Stimulated activated CD4-positive, alpha-beta T cell treated with anti-CD3 and anti-CD28 coated beads, Interleukin-15, amount 100 ng/mL, for 48 hours (primary cell): ENCODE measurements around the gene CFAP58.

Experiments
- DNase-seq, 2 donors: peaks; one replicate each; pipeline ENCODE4 v3.0.0-alpha.2; 2020; ENCODE audit warnings: low read depth in 2 of 2

Gene CFAP58

GRCh38 chr10:104322416-104322782 lies 31.2 kb upstream of the CFAP58 start:
- DNase-seq, result no peak

DNA sequence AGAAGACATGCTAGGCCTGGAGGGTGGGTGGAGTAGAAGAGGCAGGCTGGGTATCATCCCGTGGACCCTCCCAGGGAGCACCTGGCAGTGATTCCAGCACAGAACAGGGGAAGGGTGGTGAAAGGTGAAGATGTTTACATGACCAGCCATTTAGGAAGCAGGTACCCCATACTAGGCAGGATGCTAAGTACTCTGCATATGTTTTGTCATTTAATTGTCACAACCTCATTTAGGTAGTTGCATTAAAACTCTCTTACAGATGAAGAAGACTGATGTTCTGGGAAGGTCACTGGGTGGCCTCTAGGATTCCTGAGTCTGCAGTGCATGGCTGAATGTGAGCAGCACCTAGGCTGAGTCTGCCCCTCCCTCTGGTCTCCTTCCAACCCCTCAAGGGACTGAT lies 30.5 kb upstream of the CFAP58 start:
- no peak for DNase-seq

- DNase-seq, result no peak
Measured at GRCh38 chr10:104323760-104324201, 29.9 kb upstream of the CFAP58 start.

DNA sequence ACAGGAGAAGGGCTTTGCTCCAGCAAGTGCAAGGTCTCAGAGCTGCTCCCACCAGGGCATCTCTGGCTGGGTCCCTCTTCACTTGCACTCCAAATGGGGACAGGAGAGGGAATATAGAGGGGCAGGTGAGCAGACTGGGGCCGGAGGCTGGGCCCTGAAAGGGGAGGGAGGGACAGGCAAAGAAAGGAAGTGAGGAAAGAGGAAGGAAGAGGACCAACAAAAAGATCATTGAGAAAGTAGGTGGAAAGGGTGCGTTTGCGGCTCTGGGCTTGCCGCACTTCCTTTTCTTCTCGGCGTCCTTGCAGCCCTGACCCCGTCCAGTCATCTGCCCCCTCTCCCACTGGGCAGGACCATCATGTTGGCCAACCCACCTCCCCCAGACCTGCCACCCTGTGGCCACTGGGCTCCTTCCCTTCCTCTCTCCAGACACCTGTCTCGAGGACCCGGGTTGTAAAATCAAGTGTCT lies 29.4 kb upstream of the CFAP58 start:
- DNase-seq, result no peak

DNA sequence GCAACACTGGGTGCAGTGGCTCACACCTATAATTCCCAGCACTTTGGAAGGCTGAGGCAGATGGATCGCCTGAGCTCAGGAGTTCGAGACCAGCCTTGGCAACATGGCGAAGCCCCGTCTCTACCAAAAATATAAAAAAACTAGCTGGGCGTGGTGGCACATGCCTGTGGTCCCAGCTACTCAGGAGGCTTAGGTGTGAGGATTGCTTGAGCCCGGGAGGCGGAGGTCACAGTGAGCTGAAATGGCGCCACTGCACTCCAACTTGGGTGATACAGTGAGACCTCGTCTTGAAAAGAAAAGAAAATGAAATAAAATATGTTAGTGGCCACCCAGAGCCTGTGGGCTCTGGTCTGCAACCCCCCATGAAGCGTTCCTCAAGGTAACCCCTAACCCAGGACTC lies 28.7 kb upstream of the CFAP58 start:
- no peak for DNase-seq

DNA sequence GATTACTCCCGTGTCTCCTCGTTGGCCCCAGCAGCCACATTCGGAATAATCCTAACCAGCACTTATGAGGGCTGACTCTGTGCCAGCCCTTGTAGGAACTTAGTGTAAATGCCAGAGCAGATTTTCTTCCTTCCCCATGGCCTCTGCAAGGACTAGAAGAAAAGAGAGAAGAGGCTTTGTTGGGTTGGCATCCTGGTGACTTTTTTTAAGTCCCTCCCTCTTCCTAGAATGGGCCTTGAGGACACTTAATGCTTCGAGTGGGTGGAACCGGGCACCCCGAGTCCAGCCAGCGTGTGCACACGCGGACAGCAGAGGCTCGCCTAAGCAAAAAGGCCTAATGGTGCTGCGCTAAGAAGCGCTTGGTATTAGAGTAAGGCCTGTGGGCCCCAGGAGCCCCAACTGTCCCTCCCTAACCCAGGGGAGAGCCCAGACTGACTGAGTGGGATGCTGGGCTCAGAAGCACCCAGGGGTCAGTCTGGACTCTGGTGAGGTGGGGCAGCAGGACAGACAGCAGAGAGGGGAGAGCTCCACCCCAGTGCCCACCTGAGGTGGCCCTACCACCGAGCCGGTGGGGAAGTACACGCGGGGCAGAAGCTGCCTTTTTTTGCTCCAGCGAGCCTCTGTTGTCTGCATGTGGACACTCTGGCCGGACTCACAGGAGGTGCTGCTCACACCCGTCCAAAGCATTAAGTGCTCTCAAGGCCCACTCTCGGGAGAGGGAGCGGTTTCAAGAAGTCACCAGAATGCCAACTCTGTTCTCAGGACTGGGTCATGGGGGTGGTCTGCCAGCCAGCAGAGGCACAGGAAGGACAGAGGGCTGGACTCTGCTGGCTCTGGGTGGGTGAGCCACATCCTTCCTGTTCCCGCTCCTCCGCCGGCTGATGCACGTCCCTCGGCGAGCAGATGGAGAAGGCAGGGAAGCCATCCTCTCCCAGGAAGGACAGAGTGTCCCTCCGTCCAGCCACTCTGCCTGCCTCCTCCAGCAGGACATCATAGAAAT lies 27.9 kb upstream of the CFAP58 start:
- no peak for DNase-seq

DNA sequence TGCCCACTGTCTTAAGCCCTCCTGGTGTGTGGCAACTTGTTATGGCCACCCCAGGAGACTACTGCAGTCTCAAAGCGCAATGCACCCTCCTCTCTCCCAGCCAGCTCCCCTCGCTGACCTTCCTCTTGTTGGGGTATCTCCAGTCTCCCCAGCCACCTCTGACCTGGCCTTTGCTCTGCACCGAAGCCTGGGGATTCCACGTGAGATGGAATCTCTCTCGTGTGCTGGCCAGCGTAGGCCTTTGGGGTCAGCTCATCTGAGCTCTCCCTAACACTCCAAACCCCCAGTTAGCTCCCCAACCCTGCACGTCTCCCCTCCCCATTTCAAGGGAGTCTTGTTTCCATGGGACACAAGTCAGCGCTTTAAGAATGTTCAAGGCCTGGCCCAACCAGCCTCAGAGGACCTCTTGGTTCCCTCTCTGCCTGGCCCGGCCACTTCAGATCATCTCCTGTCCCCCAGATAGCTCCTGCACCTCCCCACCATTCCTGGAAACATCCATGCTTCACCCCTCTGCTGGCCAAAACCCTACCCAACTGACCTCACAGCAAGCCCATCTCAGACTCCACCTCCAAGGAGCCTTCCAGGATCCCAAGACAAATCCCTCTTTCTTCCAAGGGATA lies 26.5 kb upstream of the CFAP58 start:
- no peak for DNase-seq

DNA sequence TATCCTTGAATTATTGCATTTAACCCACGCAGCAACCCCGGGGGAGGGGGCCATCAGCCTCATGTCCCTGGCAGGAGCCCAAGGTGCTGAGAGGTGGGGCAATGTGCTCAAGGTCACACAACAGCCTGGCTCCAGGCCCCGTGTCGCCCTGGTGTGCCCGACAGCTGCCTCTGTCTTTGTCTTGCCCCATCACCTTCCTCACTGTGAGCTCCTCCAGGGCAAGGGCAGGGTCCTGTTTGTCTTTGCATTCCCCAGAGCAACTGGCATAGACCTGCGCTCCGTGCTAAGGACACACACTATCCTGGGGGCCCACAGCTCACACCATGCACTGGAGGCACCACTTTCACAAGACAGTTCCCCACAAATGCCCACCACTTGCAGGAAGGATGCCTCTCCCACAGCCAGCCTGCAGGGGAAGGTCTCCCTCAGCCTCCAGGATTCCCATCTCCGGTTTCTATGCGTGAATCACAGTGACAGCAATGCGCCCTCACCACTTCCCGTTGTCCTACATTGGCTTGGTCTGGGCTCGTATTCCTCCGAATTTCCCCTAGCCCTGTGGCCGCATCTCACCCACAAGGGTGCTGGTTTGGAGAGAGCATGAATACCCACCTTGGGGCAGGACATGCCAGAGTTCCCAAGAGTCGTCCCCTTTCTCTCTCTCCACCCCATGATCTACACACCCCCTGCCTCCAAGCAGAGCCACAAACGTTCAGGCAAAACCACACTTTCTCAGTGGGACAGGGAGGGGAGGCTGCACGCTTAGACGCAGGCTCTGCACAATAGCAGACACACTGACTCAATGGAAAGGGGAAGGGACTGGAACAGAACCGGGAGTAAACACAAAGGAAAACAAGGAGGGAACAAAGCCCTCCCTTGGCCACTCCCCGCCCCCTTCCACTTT lies 25.6 kb upstream of the CFAP58 start:
- DNase-seq, result no peak

GRCh38 chr10:104328646-104328895 lies 25.1 kb upstream of the CFAP58 start:
- DNase-seq, result no peak

- DNase-seq, result peak; percentile 73 to 80
Measured at GRCh38 chr10:104328896-104329710, 24.5 kb upstream of the CFAP58 start.

- no peak for DNase-seq
Measured at GRCh38 chr10:104329735-104330134, 23.9 kb upstream of the CFAP58 start.

DNA sequence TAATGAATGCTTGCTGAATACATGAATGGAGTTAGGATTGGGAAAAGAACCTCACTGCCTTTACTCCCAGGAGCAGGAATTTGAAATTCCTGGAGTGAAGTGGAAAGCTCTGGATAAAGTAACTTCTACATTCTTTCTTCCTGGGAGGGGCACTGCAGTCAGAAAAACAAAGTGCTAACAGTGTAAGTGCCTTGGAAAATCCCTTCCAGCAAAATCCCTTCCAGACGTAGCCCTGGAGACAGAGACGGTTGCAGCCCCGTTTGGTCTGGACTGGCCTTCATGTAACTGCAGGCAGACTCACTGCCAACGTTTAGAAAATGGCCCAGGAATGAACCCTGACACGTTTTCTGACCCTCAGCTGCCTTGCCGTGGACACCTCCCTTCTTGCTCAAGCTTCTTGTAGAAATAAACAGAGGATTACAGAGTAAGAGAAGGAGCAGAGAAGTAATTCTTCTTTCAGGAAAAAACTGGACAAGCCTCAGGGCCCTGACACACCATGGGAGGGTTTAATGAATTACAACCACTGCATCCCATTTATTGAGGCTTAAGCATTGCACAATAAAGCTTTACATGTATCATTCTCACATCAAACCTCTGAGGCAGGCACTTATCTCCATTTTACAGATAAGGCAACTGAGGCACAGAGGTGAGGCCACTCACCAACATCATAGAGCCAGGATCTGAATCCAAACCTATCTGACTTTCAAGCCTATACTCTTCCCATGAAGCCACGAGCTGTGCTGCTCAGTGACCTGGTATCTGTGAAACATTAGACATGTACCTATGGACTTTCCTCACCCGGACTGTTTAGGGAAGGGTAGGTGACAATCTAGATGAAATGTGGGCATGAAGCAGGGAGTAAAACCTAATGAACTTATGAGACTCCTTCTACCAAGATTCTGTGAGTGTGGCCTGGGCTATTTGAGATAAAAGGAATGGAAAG lies 23.2 kb upstream of the CFAP58 start:
- no peak for DNase-seq

GRCh38 chr10:104331208-104331838 lies 22.3 kb upstream of the CFAP58 start:
- no peak for DNase-seq

DNA sequence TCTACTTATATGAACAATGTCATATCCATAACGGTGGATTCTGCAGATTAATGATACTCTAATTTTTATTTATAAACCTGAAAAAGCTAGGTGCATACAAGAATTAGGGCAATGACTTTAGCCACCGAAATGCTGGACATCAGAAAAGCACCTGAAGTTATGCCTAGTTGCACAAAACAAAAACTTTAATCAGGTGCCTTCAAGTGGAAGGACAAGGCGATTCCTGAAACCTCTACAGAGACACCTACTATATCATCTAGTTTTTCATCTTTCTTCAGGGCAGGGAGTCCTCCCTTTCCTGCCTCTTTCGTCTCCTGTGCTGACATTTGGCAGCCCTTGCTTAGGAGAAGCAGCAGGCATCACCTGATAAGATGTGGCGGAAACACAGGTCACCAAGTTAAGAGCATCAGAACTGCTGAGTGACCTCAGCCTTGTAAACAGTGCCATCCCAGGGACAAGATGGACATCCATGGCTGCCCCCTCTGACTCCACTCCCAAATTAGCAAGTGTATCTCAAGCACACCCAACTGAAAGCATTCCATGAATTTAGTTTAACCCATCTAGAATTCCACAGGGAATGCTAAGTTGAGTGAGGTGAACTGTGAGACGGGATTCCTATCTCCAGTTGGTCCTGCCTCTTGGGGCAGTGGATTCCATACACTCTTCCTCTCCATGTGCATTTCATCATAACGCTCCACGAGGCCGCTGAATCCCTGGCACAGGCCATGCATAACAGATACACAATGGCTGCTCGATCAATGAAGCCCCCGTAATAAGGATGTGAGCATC lies 21.2 kb upstream of the CFAP58 start:
- no peak for DNase-seq

- no peak for DNase-seq
Measured at GRCh38 chr10:104333032-104333727, 20.5 kb upstream of the CFAP58 start.

GRCh38 chr10:104333728-104334373 lies 19.8 kb upstream of the CFAP58 start:
- DNase-seq, result no peak

DNA sequence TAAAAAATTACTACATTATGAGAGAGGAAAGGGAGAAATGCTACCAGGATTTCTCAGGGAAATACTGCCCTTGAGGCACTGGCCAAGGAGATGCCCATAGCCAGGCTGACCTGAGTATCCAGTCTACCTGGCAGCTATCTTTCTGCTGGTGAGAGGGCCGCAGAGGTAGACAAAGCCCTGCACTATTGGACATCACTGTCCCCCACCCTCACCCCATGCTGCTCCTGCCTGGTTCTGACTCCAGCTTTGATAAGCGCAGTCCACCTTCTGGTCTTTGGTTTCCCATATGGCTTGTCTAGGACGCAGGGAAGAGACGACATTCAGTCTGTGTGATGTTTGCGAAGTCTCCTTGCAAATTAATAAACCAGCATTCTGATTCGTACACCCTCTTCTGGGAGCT lies 19.1 kb upstream of the CFAP58 start:
- no peak for DNase-seq
